Renal pelvis (tissue), 4 donors: Measurements from ENCODE around the gene PRKG1. TPM values are rescaled to one million over a fixed set of nuclear protein-coding genes. Genes with fewer than 3 reads are reported as not detected.

ENCODE experiments used
- DNase-seq: peaks from one replicate; pipeline ENCODE4 v3.0.0-alpha.2; 2013
- polyA plus RNA-seq, 3 donors: library from polyadenylated mRNA; unstranded; fragments of 120-200 nt; gene quantifications; one replicate each; pipeline ENCODE4 v1.2.1, GENCODE V29; 2013; ENCODE audit not compliant: insufficient read length in 3 of 3

Gene PRKG1
- polyA plus RNA-seq, 3 donors = 10.7 to 12.2 (median 11.3) TPM

- DNase-seq = no peak
These were observed 1182.8 kb downstream of the PRKG1 start for GRCh38 chr10:52256832-52257691.

- no peak for DNase-seq
These were observed 1183.4 kb downstream of the PRKG1 start for GRCh38 chr10:52257692-52258075.

- no peak for DNase-seq
These were observed 1184.6 kb downstream of the PRKG1 start for GRCh38 chr10:52258799-52259425.

- no peak for DNase-seq
These were observed 1185.1 kb downstream of the PRKG1 start for GRCh38 chr10:52259426-52259812.

GRCh38 chr10:52261362-52261761, 1187.1 kb downstream of the PRKG1 start:
- DNase-seq = no peak

GRCh38 chr10:52265131-52265926, 1191.0 kb downstream of the PRKG1 start:
- DNase-seq = no peak

- no peak for DNase-seq
These were observed 1192.6 kb downstream of the PRKG1 start for GRCh38 chr10:52266858-52267257.

GRCh38 chr10:52268790-52269189, 1194.5 kb downstream of the PRKG1 start:
- no peak for DNase-seq

- no peak for DNase-seq
These were observed 1194.9 kb downstream of the PRKG1 start for GRCh38 chr10:52269233-52269632.

- DNase-seq = no peak
These were observed 1201.9 kb downstream of the PRKG1 start for GRCh38 chr10:52276163-52276562.

- DNase-seq = no peak
These were observed 1202.7 kb downstream of the PRKG1 start for GRCh38 chr10:52276986-52277385.

GRCh38 chr10:52279546-52279945, 1205.3 kb downstream of the PRKG1 start:
- no peak for DNase-seq

GRCh38 chr10:52280051-52280450, 1205.8 kb downstream of the PRKG1 start:
- DNase-seq = no peak

GRCh38 chr10:52283174-52283573, 1208.9 kb downstream of the PRKG1 start:
- DNase-seq = no peak

- DNase-seq = no peak
These were observed 1210.2 kb downstream of the PRKG1 start for GRCh38 chr10:52284416-52285013.

GRCh38 chr10:52287866-52288265, 1213.6 kb downstream of the PRKG1 start:
- no peak for DNase-seq

GRCh38 chr10:52297747-52298146, 1223.5 kb downstream of the PRKG1 start:
- no peak for DNase-seq

- DNase-seq = no peak
These were observed 1226.5 kb downstream of the PRKG1 start for GRCh38 chr10:52300599-52301277.

GRCh38 chr10:52308251-52309031, 1234.2 kb downstream of the PRKG1 start:
- DNase-seq = peak; percentile 68

GRCh38 chr10:52312942-52313255, 1238.6 kb downstream of the PRKG1 start:
- no peak for DNase-seq
